DLD1 (cell line): ENCODE data around the gene RAB11FIP2.
"Not testable (repeated sequence)": the region's sequence is repeated elsewhere in the genome, so short reads cannot be mapped to it uniquely, and the experiment has no call there.

Experiments
- in situ Hi-C: cut with HindIII; loops from 2 replicates; pipeline ENCODE4 v1.10.0; 2017; ENCODE audit warnings: low sequenced_read_pairs

RAB11FIP2 gene

GRCh38 chr10:118046395-118047156 lies at the start of gene RAB11FIP2:
Gene RAB11FIP2, minus strand, starts transcription at chr10:118046941. Its CDS starts 778 bp downstream, at chr10:118046163.
- in situ Hi-C loops, result no loop called here

GRCh38 chr10:118096022-118096421 lies 49.3 kb upstream of the RAB11FIP2 start:
- in situ Hi-C loops, result no loop called here

GRCh38 chr10:118092209-118092608 lies 45.5 kb upstream of the RAB11FIP2 start:
- in situ Hi-C loops, result no loop called here

- in situ Hi-C loops, result no loop called here
Measured at GRCh38 chr10:118080817-118081216, 34.1 kb upstream of the RAB11FIP2 start.

GRCh38 chr10:118076705-118077104 lies 30.0 kb upstream of the RAB11FIP2 start:
- in situ Hi-C loops, result no loop called here

- in situ Hi-C loops, result no loop called here
Measured at GRCh38 chr10:118072840-118073239, 26.1 kb upstream of the RAB11FIP2 start.

- in situ Hi-C loops, result not testable (repeated sequence)
Measured at GRCh38 chr10:118067389-118067788, 20.6 kb upstream of the RAB11FIP2 start.

- in situ Hi-C loops, result no loop called here
Measured at GRCh38 chr10:118062798-118063238, 16.1 kb upstream of the RAB11FIP2 start.

GRCh38 chr10:118058371-118058770 lies 11.6 kb upstream of the RAB11FIP2 start:
- in situ Hi-C loops, result no loop called here

GRCh38 chr10:118057361-118057760 lies 10.6 kb upstream of the RAB11FIP2 start:
- in situ Hi-C loops, result no loop called here

GRCh38 chr10:118054383-118054782 lies 7.6 kb upstream of the RAB11FIP2 start:
- in situ Hi-C loops, result no loop called here

GRCh38 chr10:118052816-118053215 lies 6.1 kb upstream of the RAB11FIP2 start:
- in situ Hi-C loops, result no loop called here

GRCh38 chr10:118047880-118048279 lies 1.1 kb upstream of the RAB11FIP2 start:
- in situ Hi-C loops, result no loop called here

GRCh38 chr10:118047157-118047719 lies 497 bp upstream of the RAB11FIP2 start:
- in situ Hi-C loops, result no loop called here

- in situ Hi-C loops, result no loop called here
Measured at GRCh38 chr10:118045837-118046394, 825 bp downstream of the RAB11FIP2 start.

GRCh38 chr10:118045158-118045836 lies 1.4 kb downstream of the RAB11FIP2 start:
- in situ Hi-C loops, result no loop called here

GRCh38 chr10:118042827-118043242 lies 3.9 kb downstream of the RAB11FIP2 start:
- in situ Hi-C loops, result no loop called here

GRCh38 chr10:118042336-118042735 lies 4.4 kb downstream of the RAB11FIP2 start:
- in situ Hi-C loops, result no loop called here

GRCh38 chr10:118041316-118041715 lies 5.4 kb downstream of the RAB11FIP2 start:
- in situ Hi-C loops, result no loop called here

- in situ Hi-C loops, result loop anchor here (5.0 kb wide), 1 partner anchor 54 kb away; no protein-coding TSS in a partner anchor
Measured at GRCh38 chr10:118036281-118036875, 10.4 kb downstream of the RAB11FIP2 start.
